Measurements from ENCODE around the gene TNIP3. TPM values are rescaled to one million over a fixed set of nuclear protein-coding genes. Genes with fewer than 3 reads are reported as not detected.

The TNIP3 gene
- total RNA-seq: under 1 TPM; 0.43 to 0.55 TPM

DNA sequence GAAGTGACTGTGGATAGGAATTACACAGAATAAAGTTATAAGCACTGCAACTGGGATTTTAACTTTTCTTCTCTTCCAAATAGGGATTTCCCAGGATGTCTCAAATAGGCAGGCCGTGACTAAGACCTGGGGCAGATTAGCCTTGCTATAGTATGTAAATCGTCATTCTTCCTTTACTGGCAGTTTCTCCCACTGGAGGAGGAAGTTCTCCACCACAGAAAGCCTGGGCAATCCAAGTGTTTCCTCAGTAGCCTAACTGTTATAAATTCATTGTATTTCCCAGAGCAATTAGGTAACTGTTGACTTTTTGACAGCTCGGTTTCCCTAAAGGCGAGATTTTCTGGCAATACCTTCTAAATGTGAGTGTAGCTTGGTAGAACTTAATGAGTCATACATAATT lies at the start of gene TNIP3:
TSS of gene TNIP3 (minus strand) at position 31 of the 400 bp plus-strand sequence. CDS start 196 bp downstream, outside the sequence.

Other genes with a start within 250 kb of the TNIP3 start
- under 1 TPM; 0.13 to 0.26 TPM for gene PRDM5, start 241.6 kb downstream of the TNIP3 start, total RNA-seq
- not detected for gene NDNF, start 91.8 kb downstream of the TNIP3 start, total RNA-seq
- gene QRFPR, start 216.7 kb upstream of the TNIP3 start, total RNA-seq: not detected

All from activated naive CD4-positive, alpha-beta T cell treated with anti-CD3 and anti-CD28 coated beads, Interleukin-2, amount 10 ng/mL, durations not matched to agents 5 hours and 36 hours (primary cell).